ENCODE measurements around the gene RASSF8.

RASSF8 gene

DNA sequence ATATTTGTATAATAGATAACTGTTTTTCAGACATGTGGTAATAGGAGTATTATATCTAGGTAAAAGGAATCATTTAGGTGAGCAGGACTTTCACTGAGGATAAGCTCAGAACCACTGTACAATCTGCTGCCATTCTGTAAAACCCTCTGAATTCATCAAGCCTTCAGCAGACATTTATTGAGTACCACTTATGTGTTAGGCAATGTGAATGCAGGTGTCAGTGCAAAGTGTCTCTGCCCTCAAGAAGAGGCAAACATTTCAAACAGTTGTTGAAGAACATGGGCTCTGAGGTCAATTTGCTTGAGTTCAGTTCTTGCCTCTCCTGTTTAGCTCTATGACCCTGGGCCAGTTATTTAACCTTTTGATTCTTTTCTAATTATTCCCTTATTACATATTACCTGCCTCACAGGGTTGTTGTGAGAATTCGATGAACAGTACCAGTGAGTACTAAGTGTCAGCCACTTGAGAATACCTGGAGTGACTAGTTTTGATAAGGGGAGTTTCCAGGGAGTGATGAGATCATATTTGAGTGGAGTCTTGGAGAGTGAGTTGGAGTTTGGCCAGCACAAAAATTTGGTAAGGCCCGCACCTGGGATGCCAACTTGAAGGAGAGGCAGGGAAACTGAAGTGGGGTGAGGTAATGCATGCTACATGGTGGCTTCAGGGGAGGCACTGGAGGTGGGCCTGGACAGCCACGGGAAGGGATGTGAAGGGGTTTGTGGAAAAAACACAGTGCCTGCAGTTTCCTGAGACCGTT is 33.7 kb downstream of the RASSF8 start:
- no peaks in the 10 kb centered on the region for H3K4me1 Mint-ChIP-seq (ENCODE audit: low read depth)
- no peak for DNase-seq (ENCODE audit: low spot score)
- H3K4me3 Mint-ChIP-seq = no peak overlapping the region
- no peaks in the 10 kb centered on the region for H3K9me3 Mint-ChIP-seq
- no peak overlapping the region for H3K27ac Mint-ChIP-seq
- peaks cover 7% of the 10 kb centered on the region for H3K27me3 Mint-ChIP-seq (ENCODE audit: low read depth)
- H3K36me3 Mint-ChIP-seq (ENCODE audit: low read depth) = no peaks in the 10 kb centered on the region

DNA sequence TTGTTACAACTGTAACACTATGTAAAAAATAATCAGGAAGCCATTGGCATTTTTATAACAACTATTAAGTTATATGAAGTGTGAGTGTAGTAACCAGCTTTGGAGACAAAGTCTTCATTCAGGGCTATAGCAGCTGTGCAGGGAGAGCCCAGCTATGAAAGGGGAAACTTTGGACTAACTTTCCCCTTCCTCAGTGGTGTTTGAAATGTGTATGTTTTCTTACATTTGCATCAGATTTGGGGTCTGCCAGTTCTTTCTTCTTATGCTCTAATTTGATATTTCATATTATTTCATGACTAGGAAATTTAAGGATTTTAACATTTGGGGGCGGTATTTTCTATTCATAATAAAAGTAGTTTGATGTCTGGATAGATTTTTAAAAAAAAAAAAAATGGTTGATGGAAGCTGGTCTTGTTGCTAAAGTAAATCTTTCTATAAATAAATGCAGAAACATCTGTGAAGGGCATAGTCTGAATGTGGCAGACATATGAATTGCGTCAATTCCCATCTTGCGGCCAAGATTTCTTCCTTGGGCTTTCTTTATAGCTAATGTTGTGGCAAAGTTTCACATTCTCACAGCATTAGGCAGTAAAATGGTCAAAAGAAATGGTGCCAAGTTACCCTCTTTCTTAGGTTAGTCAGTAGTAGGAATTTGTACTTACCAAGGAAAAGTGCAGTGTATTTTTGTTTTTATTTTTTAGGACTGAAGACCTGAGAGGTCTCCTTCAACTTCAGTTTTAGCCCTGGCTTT is 35.6 kb downstream of the RASSF8 start:
- Mint-ChIP-seq H3K36me3 (ENCODE audit: low read depth) (no peaks in the 10 kb centered on the region), H3K4me1 (ENCODE audit: low read depth) (no peaks in the 10 kb centered on the region), H3K27me3 (ENCODE audit: low read depth) (peaks cover 4% of the 10 kb centered on the region), H3K9me3 (no peaks in the 10 kb centered on the region), H3K4me3 (no peak overlapping the region), H3K27ac (no peak overlapping the region)
- no peak for DNase-seq (ENCODE audit: low spot score)

DNA sequence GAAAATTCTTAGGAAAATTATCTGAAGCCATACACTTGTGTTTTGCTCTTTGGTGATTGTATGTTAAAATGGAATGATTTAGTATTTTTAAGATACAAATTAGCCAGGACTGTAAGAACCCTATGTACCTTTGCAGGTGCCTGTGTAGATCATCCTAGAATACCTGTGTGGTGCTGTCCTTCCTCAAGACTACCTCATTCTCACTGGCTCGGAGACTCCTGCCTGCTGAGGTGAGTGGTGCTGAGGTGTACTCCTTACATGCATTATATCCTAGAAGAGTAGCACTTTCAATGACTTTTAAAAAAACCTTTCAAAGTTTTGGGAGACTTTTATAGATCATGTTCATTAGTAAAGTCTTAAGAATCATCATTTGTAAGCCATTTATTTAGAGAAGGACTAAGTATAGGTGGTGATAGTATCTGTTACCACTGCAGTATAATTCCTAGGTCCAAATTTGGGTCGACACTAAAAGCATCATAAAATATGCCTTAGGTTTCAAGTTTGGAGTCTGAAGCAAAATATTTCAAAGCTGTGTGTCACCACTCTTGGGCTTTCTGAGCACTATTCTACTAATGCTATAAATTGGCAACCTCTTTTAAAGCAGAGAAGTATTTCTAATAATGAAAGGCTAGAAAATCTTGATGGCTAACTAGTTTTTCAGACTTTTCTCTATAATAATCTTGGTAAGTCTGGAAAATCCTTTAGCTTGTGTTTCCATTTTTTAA is 36.6 kb downstream of the RASSF8 start:
- H3K36me3 Mint-ChIP-seq (ENCODE audit: low read depth) = no peaks in the 10 kb centered on the region
- no peaks in the 10 kb centered on the region for H3K4me1 Mint-ChIP-seq (ENCODE audit: low read depth)
- H3K27me3 Mint-ChIP-seq (ENCODE audit: low read depth) = peaks cover 2% of the 10 kb centered on the region
- DNase-seq (ENCODE audit: low spot score) = no peak
- no peaks in the 10 kb centered on the region for H3K9me3 Mint-ChIP-seq
- no peak overlapping the region for H3K4me3 Mint-ChIP-seq
- H3K27ac Mint-ChIP-seq = no peak overlapping the region

DNA sequence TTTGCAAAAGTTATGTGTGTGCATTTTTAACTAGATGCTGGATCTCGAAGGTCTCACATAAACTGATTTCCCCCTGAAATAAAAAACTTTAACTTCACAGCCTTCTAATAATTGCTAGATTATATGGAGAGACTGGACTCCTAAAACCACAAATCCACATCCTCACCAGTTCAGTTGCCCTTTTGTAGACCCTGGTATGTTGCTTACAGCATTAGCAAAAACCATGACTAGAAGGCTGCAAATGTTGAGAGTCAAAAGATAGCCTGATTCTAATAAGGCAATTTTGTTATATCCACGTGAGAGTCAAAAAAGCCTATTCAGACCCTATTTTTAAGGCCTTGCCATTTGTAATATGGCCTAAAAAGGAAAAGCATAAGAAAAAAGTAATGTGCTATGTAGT is 37.4 kb downstream of the RASSF8 start:
- no peak overlapping the region for H3K27ac Mint-ChIP-seq
- DNase-seq (ENCODE audit: low spot score) = no peak
- no peak overlapping the region for H3K4me3 Mint-ChIP-seq
- H3K4me1 Mint-ChIP-seq (ENCODE audit: low read depth) = no peaks in the 10 kb centered on the region
- peaks cover 2% of the 10 kb centered on the region for H3K27me3 Mint-ChIP-seq (ENCODE audit: low read depth)
- H3K36me3 Mint-ChIP-seq (ENCODE audit: low read depth) = no peaks in the 10 kb centered on the region
- no peaks in the 10 kb centered on the region for H3K9me3 Mint-ChIP-seq

DNA sequence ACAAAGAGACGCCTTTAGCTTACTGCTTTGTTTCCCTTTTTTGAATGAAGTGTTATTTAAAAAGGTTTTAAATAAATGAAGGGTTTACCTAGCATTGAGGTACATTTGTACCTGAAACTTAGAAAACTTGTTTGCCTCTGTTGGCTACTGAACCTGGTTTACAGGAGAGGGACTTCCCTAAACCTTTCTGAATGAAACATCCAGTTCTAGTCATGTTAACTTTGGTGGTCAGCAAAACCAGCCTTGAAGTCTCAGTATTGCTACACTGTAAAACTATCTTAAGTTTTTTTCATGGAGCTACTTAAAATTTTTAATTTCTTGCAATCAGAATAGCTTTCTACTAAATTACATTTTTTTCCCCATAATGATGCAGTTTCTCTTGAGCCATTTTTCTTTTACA is 38.2 kb downstream of the RASSF8 start:
- H3K4me3 Mint-ChIP-seq = no peak overlapping the region
- no peak overlapping the region for H3K27ac Mint-ChIP-seq
- no peaks in the 10 kb centered on the region for H3K9me3 Mint-ChIP-seq
- no peak for DNase-seq (ENCODE audit: low spot score)
- no peaks in the 10 kb centered on the region for H3K36me3 Mint-ChIP-seq (ENCODE audit: low read depth)
- H3K27me3 Mint-ChIP-seq (ENCODE audit: low read depth) = peaks cover 2% of the 10 kb centered on the region
- H3K4me1 Mint-ChIP-seq (ENCODE audit: low read depth) = no peaks in the 10 kb centered on the region

DNA sequence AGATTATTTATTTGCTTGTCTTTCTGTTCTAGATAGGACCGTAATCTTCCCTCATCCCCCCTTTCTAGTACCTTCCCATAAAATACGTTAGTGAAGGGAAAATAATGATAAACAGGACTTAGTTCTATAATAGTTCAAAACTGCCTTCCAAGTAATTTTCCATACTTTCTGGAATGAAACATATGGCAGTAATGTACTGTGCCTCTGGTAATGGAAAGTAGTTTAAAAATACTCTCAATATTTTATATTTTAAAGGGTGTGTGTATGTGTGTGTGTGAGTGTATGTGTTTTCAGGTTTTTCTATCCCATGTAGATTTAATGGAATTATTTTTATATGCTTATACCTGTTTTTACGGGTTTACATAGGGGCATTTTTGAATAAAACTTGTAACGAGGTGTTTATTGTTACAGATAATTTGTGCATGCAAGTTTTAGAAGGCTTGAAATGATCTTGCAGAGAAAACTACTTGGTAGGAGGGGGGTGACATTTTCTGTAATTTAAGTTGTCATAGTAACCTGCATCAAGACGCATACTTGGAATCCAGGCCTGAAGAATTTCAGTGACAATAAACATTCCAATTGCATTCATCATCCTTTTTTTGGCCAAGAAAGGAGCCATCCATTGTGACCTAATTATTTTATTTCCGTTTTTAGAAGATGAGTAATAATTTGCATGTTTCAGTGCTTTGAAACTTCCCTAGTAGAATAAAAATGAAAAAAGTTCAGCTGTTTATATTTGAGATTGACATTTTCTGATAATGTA is 38.9 kb downstream of the RASSF8 start:
- H3K27me3 Mint-ChIP-seq (ENCODE audit: low read depth) = peaks cover 2% of the 10 kb centered on the region
- H3K27ac Mint-ChIP-seq = no peak overlapping the region
- no peaks in the 10 kb centered on the region for H3K9me3 Mint-ChIP-seq
- H3K4me1 Mint-ChIP-seq (ENCODE audit: low read depth) = no peaks in the 10 kb centered on the region
- no peak for DNase-seq (ENCODE audit: low spot score)
- H3K4me3 Mint-ChIP-seq = no peak overlapping the region
- no peaks in the 10 kb centered on the region for H3K36me3 Mint-ChIP-seq (ENCODE audit: low read depth)

DNA sequence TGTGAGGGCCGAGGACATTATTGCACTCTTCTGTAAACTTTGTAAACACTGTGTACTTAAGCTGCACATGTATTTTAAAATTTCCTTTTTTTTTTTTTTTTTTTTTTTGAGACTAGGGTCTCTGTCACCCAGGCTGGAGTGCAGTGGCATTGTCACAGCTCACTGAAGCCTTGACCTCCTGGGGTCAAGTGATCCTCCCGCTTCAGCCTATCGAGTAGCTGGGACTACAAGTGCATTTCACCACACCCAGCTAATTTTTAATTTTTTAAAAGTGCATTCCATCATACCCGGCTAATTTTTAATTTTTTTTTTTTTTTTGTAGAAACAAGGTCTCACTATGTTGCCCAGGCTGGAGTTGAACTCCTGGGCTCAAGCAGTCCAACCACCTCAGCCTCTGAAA is 42.4 kb downstream of the RASSF8 start:
- no peaks in the 10 kb centered on the region for H3K27me3 Mint-ChIP-seq (ENCODE audit: low read depth)
- H3K4me1 Mint-ChIP-seq (ENCODE audit: low read depth) = no peaks in the 10 kb centered on the region
- H3K9me3 Mint-ChIP-seq = peaks cover 5% of the 10 kb centered on the region
- H3K36me3 Mint-ChIP-seq (ENCODE audit: low read depth) = no peaks in the 10 kb centered on the region
- DNase-seq (ENCODE audit: low spot score) = no peak
- H3K4me3 Mint-ChIP-seq = no peak overlapping the region
- H3K27ac Mint-ChIP-seq = no peak overlapping the region

DNA sequence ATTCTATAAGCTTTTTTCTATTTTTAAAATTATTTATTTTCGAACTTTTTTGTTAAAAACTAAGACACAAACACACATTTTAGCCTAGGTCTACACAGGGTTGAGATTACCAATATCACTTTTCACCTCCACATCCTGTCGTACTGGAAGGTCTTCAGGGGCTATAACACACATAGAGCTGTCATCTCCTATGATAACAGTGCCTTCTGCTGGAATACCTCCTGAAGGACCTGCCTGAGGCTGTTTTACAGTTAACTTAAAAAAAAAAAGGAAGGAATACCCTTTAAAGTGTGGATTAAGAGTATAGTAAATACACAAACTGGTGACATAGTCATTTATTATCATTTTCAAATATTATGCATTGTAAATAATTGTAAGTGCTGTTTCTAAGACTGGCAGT is 43.0 kb downstream of the RASSF8 start:
- no peak overlapping the region for H3K4me3 Mint-ChIP-seq
- no peaks in the 10 kb centered on the region for H3K36me3 Mint-ChIP-seq (ENCODE audit: low read depth)
- H3K9me3 Mint-ChIP-seq = peaks cover 5% of the 10 kb centered on the region
- no peak for DNase-seq (ENCODE audit: low spot score)
- no peak overlapping the region for H3K27ac Mint-ChIP-seq
- H3K27me3 Mint-ChIP-seq (ENCODE audit: low read depth) = no peaks in the 10 kb centered on the region
- no peaks in the 10 kb centered on the region for H3K4me1 Mint-ChIP-seq (ENCODE audit: low read depth)

DNA sequence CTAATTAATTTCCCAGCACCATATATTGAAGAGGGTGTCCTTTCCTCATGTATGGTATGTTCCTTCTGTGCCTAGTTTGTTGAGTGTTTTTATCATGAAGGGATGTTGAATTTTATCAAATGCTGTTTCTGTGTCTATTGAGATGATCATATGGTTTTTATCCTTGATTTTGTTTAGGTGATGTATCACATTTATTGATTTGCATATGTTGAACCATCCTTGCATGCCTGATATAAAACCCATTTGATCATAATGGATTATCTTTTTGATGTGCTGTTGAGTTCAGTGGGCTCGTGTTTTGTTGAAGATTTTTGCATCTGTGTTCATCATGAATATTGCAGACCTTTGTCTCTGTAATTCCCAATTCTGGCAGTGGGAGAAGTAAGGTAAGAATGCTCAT is 44.6 kb downstream of the RASSF8 start:
- Mint-ChIP-seq H3K9me3 (peaks cover 5% of the 10 kb centered on the region), H3K27ac (no peak overlapping the region), H3K27me3 (ENCODE audit: low read depth) (no peaks in the 10 kb centered on the region), H3K4me1 (ENCODE audit: low read depth) (no peaks in the 10 kb centered on the region), H3K4me3 (no peak overlapping the region), H3K36me3 (ENCODE audit: low read depth) (no peaks in the 10 kb centered on the region)
- no peak for DNase-seq (ENCODE audit: low spot score)

DNA sequence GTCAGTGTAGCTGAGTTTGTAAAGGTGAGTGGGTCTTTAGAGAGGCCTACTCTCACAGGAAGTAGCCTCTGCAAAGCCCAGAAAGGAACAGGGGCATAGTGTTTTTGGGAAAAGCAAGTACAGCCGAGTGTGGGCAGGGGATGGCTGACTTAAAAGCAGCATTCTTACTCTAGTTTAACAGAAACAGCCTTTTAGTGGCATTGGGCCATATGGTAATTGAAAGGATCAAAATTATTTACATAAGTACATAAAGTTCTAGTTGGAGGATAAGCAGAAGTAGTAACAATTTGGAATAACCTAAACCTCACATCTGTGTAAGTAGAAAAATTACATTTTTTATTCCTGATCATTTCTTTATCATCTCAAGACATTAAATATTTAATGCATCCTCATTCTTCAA is 49.1 kb downstream of the RASSF8 start:
- Mint-ChIP-seq H3K4me1 (ENCODE audit: low read depth) (no peaks in the 10 kb centered on the region), H3K27me3 (ENCODE audit: low read depth) (no peaks in the 10 kb centered on the region), H3K4me3 (no peak overlapping the region), H3K36me3 (ENCODE audit: low read depth) (no peaks in the 10 kb centered on the region), H3K27ac (no peak overlapping the region), H3K9me3 (peaks cover 5% of the 10 kb centered on the region)
- no peak for DNase-seq (ENCODE audit: low spot score)

DNA sequence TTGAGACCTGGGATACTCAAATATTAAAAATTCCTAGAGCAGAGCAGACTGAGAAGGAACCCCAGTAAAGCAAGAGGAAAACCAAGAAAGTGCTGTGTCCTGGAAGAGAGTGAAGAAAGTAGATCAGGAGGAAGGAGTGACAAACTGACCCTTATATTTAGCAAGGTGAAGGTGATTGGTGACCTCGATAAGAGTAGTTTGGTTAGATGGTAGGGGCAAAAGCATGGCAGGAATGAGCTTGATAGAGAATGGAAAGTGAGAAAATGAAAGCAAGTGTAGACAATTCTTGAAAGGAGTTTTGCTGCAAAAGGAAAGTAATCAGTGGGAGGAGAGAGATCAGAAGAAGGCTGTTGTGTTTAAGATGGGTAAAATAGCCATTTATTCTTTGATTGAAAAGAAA is 51.1 kb downstream of the RASSF8 start:
- Mint-ChIP-seq H3K27ac (no peak overlapping the region), H3K36me3 (ENCODE audit: low read depth) (no peaks in the 10 kb centered on the region), H3K9me3 (no peaks in the 10 kb centered on the region), H3K4me3 (no peak overlapping the region), H3K4me1 (ENCODE audit: low read depth) (no peaks in the 10 kb centered on the region), H3K27me3 (ENCODE audit: low read depth) (no peaks in the 10 kb centered on the region)
- DNase-seq (ENCODE audit: low spot score) = no peak

DNA sequence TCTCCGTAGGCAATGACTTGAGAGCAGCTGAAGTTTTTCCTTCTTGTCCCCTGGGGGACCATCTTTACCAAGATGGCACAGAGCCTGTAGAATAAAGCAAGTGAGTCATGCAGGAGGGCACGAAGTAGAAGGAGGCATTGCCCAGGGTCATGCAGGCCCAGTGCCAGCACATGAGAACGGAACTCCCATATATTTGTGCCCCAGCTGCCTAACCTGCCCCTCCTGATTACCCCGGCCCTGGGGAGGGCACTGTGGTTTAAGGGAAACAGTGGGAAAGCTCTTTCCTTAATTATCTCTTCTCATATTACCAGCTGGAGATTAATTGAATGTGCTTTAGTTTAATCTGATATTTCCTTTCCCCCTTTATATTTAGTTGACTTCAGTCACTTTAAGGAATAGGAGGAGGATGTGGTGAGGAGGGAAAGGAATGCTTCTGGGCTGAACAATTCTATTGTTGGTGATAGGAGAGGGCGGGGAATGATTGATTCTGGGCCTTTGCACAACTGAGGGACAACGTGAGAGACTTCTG is 51.9 kb downstream of the RASSF8 start:
- H3K27me3 Mint-ChIP-seq (ENCODE audit: low read depth) = no peaks in the 10 kb centered on the region
- no peak overlapping the region for H3K27ac Mint-ChIP-seq
- H3K4me1 Mint-ChIP-seq (ENCODE audit: low read depth) = no peaks in the 10 kb centered on the region
- H3K9me3 Mint-ChIP-seq = no peaks in the 10 kb centered on the region
- no peak for DNase-seq (ENCODE audit: low spot score)
- no peak overlapping the region for H3K4me3 Mint-ChIP-seq
- H3K36me3 Mint-ChIP-seq (ENCODE audit: low read depth) = no peaks in the 10 kb centered on the region

DNA sequence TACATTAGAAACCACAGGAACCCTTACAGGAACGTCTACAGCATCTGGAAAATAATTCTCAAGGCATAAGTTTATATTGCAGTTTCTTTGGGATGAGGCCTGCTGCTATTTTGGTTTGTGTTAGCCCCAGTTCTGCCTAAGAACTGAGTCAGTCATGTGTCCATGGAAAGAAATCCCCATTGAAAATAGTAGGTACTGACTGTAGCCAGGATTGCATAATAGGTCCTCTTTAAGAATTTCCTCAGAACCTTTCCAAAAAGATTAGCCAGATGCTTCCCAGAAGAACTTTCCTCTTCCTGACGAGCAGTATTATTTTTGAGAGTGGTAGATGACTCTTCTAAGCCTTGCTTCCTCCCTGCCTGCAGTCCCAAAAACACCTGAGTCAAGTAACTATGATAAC is 52.6 kb downstream of the RASSF8 start:
- DNase-seq (ENCODE audit: low spot score) = no peak
- no peak overlapping the region for H3K4me3 Mint-ChIP-seq
- H3K27me3 Mint-ChIP-seq (ENCODE audit: low read depth) = peaks cover 2% of the 10 kb centered on the region
- H3K9me3 Mint-ChIP-seq = no peaks in the 10 kb centered on the region
- H3K4me1 Mint-ChIP-seq (ENCODE audit: low read depth) = no peaks in the 10 kb centered on the region
- H3K27ac Mint-ChIP-seq = no peak overlapping the region
- no peaks in the 10 kb centered on the region for H3K36me3 Mint-ChIP-seq (ENCODE audit: low read depth)
